ENCODE measurements around the gene ABT1.

The ABT1 gene

DNA sequence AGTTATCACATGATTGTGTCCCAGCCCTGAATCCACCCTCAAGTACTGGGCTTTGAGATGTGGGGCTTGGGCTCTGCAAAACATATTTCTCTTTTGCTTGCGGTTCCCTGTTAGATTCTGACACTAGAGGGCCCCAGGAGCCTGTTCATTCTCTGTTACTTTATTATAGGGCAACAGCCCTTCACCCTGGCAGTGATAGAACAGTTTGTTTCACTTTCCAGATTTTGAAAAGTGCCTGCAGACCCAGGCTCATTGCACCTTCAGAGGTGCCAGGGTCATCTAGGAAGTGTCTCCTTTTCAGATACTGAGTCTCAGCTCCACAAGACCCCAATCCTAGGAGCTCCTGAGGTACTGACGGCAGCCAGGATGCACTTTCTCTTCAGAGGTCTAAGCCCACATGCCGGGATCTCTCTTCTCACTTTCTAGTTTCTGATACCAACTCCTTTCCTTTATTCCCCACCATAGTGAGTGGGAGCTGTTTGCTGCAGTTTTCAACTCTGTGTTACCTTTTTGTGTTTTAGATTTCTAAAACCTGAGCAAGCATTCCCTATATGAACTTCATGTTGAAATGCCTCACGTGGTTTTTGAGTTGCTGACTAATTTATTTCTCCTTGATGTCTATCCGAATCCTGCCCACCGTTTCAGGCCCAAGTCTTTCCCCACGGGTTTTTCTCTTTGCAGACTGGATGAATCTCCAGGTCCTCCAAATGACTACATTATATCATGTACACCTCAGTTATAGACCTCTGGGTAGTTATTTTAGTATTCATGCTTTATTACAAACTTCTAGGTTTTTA is 10.9 kb downstream of the ABT1 start:
- peak; percentile 58 for DNase-seq

DNA sequence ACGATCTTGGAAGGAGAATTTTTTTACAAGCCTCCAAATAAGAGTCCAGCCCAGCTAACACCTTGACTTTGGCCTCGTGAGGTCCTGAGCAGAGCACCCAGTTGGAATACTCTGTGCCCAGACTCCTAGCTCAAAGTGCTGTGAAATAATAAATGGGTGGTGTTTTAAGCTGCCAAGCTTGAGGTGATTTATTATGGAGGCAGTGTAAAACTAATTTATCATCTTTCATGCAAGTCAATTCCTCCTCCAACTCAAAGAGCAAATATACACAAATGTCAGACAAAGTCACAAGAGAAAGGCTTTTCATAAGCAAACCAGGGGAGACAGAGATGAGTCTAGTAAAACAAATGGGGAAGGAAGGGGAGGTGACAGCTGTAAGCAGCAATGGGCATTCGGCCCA is 12.7 kb downstream of the ABT1 start:
- no peak for DNase-seq

DNA sequence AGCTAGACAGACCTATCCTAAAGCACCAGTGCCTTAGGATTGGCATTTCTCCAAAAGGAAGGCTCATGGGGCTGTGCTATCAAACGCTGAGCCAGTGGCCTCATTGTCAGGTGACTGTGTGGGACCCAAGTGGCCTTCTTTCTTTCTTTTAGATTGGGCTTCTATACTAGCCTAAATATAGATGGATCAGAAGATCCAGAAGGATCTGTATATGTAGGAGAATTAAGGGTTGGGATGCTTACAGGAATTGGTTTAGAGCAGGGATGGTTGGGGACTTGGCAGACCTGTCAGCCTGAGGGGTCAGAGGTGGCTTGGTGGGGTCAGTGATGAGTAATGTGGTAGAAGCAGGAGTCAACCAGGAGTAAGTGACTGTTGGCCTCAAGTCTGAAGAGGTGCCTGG is 14.8 kb downstream of the ABT1 start:
- DNase-seq: no peak

DNA sequence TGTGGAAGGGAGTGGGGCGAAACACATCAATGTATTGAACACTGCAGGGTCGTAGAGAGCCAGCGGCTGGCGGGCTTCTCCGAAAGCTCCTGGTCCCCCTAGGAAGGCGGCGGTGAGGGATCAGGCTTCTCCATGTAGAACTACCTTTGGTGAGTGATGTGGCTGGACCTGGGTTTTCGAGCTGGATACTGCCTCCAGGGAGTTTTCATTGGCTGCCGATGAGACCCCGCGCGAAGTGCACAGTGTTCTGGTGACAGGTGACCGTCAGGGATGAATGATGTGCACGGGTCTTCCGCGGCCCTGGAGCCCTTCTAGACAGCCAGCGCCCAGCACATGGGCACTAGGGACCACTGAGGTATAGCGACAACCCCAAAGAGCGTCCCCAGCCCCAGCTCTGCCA is 16.4 kb downstream of the ABT1 start:
- DNase-seq: no peak

DNA sequence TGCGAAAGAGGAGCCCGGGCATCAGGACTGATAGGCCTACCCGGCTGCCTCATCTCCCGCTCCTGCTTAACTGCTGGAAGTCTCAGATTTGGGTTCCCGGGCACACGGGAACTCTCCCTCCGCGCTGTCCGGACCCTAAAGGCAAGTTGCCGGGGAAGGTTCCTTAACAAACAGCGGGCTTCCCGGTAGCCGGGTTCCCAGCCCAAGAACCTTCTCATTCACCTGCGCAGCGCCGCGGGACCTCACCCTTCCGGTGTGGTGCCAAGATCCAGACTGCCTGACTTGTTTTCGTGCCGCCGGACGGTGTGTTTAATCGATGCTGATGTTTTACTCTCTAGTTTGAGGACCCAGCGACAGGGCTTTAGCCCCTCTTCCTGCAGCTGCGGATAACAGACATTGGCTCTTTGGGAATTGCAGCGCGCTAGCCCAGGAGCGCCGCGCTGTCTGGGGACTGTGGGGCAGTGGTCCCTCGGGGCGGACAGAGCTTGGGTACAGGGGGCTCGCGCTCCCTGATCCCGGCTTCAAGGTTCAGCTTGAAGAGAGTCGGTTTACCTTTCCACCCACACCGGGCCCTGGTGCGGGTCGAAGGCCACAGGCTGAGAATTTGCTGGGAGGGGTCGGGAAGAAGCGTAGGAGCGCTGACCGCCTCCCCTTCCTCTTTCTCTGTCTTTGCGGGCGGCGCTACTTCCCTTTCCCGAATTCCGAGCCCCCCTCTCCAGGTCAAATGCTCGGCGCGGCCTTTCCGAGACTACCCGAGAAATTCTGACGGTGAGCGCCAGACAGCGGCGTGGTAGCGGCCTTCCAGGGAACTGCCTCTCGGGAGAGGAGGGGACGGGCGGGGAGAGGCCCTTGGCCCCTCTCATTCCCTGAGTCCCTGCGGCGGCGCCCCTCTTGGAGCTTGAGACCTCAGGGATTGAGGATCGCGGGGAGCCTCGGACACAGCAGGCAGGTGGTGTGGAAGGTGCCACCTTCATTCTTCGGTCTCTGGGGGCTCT is 17.2 kb downstream of the ABT1 start:
- DNase-seq: no peak

DNA sequence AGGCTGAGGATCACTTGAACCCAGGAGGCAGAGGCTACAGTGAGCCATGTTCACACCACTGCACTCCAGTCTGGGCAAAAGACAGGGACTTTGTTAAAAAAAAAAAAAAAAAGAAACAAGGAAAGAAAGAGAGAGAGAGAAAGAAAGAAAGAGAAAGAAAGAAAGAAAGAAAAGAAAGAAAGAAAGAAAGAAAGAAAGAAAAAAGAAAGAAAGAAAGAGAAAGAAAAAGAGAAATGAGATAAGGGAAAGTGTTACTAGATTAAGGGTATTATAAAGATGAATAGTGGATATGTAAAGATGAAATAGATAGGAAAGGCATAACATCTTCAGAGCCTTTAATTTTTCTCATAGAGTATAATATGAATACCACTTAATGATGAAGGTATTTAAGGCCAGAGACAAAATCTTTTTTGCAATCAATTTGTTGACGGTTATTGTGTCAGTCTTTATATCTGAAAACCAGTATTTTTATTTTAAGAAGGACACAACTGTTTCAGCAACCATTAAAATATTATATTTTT is 26.6 kb downstream of the ABT1 start:
- DNase-seq: no peak

DNA sequence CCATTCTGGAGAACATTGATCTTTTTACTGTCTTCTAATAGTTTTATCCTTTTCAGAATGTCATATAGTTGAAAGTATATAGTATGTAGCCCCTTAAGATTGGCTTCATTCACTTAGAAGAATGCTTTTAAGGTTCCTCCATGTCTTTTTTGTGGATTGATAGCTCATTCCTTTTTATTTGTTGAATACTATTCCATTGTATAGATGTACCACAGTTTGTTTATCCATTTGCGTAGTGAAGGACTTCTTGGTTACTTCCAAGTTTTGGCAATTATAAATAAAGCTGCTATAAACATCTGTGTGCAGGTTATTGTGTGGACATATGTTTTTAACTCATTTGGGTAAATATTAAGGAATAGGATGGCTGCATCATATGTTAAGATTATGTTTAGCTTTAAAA is 27.8 kb downstream of the ABT1 start:
- DNase-seq: no peak

DNA sequence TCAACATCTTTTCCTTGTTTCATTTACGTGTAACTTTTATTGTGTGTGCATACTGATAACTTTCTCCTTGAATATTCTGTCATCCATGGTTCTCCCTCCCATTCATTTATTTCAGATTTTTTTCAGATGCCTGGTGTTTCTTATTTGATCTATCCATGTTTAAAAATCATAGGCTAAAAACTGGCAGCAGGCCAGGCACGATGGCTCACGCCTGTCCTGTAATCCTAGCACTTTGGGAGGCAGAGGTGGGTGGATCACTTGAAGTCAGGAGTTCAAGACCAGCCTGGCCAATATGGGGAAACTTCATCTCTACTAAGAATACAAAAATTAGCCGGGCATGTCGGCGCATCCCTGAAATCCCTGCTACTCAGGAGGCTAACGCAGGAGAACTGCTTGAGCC is 31.1 kb downstream of the ABT1 start:
- no peak for DNase-seq

DNA sequence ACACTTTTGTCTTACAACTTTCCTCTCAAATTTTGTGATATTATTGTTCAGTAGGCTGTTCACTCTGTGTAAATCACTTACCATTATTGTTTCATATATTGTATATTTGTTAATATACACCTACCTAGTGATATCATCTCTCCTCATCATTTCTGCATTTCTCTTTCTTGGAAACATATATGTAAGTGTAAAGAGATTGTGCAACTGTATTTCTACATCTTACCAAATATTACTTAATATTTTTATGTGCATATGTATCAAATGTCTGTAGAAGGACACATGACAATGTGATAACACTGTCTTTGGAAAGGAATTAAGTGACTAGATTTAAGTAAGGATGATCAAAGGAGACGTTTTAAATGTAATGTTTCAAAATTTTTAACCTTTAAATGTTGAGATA is 32.6 kb downstream of the ABT1 start:
- no peak for DNase-seq

DNA sequence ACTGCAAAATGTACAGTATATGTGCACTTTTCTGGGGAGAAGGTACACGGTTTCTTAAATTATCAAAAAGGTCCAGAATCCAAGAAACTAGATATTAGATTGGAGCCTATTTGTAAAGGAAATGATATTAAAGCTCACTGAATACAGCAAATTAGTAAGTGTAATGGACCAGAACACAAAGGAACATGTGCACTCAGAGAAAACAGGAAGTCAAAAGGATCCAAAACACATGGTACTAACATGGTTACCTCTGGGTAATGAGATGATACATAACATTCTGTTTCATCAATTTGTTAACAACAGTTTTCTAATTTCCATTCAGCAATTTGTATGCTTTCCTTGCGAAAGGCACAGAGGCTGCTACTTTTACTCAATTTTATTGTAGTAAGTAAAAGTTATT is 44.1 kb downstream of the ABT1 start:
- no peak for DNase-seq

DNA sequence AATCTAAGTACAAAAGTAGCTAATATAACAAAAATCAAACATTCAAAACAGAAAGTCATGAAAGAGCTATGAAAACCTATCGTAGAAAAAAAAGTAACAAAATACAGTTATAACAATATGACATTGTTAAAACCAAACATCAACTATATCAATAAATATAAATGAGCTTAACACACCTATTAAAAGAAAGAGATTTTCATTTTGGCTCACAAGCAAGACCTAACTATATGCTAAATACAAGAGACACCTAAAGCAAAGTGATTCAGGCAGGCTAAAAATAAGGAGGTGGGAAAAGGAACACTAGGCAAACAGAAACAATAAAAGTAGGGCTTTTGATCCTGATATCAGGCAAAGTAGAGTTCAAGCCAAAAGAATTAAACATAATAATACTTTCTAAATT is 49.3 kb downstream of the ABT1 start:
- no peak for DNase-seq

All from MV-4-11 (cell line).